Spleen (tissue), 7 donors: Measurements from ENCODE around the gene IQGAP2.

Experiments
- POLR2A ChIP-seq, 3 donors: fragments of 450-650 bp; IDR thresholded peaks; one replicate each; pipeline ENCODE4 v1.5.1; 2017; ENCODE audit warnings: antibody characterized with exemption in 3 of 3, mild to moderate bottlenecking in 1 of 3
- POLR2AphosphoS5 ChIP-seq, 3 donors: sonication (generic); formaldehyde crosslinking; IDR thresholded peaks; one replicate each; pipeline ENCODE4 v1.5.1; 2017; ENCODE audit warnings: antibody characterized with exemption in 3 of 3
- TF ChIP-seq, protein P1 (sequence below), 11 experiments: fragments of 200-600 bp in 7 of 11; fragments of 450-650 bp in 4 of 11; sonication (generic) in 4 of 11; IDR thresholded peaks in 8 of 11; conservative IDR thresholded peaks in 3 of 11; 1 replicate in 7 of 11; 2 replicates in 4 of 11; pipeline versions ENCODE4 v1.4.0 to v1.8.0; 2016 to 2021; ENCODE audit warnings: antibody characterized with exemption in 11 of 11, inconsistent platforms in 4 of 11, mild to moderate bottlenecking in 1 of 11
- donor health status: DM: no; HTN: no; CAD: no; lungs with moderate emphysema.
- donor health status: DM: no; HTN: no; CAD: no.
- donor health status: DM: no; HTN: no; CAD: no.

DNA sequence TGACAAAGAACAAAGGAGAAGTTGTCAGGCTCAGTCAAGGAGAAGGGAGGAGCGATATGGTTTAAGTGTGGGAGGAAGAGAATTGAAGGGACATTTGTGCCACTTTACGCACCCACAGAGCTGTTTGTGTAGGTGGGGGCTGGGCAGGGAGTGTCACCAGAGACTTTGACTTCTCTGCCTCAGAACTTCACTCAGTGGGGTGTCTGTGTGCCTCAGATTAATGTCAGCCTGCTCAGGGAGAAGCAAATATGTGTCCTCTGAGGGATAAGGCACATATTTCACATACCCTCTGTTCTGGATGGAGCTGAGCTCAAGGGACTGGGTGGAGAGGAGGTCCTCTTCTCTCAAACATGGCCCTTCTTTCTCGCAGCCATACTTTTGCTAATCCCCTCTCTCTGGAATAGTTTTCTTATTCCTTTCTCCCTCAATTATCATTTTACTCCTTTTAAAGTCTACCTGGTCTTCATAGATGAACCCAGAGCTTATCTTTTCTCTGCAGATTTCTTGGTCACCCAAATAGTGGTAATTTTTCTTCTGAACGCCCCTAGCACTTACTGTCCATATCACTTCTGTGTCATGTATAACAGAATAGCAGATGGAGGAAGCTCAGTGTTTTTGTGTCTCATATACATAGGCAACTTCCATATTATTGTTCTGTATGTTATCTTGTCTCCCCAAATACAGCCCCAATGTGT, 77.0 kb downstream of the IQGAP2 start:
- TF ChIP-seq POLR2A (IDR thresholded peaks at IDR 0.05) (no peak), POLR2AphosphoS5 (IDR thresholded peaks at IDR 0.05) (no peak)
- TF ChIP-seq, protein P1, sequence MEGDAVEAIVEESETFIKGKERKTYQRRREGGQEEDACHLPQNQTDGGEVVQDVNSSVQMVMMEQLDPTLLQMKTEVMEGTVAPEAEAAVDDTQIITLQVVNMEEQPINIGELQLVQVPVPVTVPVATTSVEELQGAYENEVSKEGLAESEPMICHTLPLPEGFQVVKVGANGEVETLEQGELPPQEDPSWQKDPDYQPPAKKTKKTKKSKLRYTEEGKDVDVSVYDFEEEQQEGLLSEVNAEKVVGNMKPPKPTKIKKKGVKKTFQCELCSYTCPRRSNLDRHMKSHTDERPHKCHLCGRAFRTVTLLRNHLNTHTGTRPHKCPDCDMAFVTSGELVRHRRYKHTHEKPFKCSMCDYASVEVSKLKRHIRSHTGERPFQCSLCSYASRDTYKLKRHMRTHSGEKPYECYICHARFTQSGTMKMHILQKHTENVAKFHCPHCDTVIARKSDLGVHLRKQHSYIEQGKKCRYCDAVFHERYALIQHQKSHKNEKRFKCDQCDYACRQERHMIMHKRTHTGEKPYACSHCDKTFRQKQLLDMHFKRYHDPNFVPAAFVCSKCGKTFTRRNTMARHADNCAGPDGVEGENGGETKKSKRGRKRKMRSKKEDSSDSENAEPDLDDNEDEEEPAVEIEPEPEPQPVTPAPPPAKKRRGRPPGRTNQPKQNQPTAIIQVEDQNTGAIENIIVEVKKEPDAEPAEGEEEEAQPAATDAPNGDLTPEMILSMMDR (IDR thresholded peaks at IDR 0.05 in 8 of 11, conservative IDR thresholded peaks at IDR 0.05 in 3 of 11), result no peak
